Body of pancreas (tissue), 4 donors: ENCODE results near the gene ASB12.

Experiments used
- CTCF ChIP-seq, 7 experiments: fragments of 450-650 bp in 4 of 7; fragments of 200-600 bp in 3 of 7; sonication (generic) in 3 of 7; IDR thresholded peaks; one replicate each; pipeline ENCODE4 v1.5.1; 2016 to 2019; ENCODE audit warnings: antibody characterized with exemption in 7 of 7
- POLR2A ChIP-seq, 3 donors: fragments of 450-650 bp; IDR thresholded peaks; one replicate each; pipeline ENCODE4 v1.6.1; 2016; ENCODE audit warnings: antibody characterized with exemption in 3 of 3, mild to moderate bottlenecking in 2 of 3

GRCh38 chrX:64187762-64188150 is 42.7 kb downstream of the ASB12 start:
- TF ChIP-seq CTCF (IDR thresholded peaks at IDR 0.05) (no peak), POLR2A (IDR thresholded peaks at IDR 0.05) (no peak)
